Stimulated activated CD4-positive, alpha-beta T cell treated with anti-CD3 and anti-CD28 coated beads, Interleukin-2, amount 100 ng/mL, for 4 hours (primary cell): ENCODE measurements around the gene IGF2.

Source experiments
- DNase-seq: peaks from one replicate; pipeline ENCODE4 v3.0.0-alpha.2; 2020; ENCODE audit warnings: low read depth

IGF2 gene

GRCh38 chr11:2169626-2170570 lies 30.7 kb upstream of the IGF2 start:
- no peak for DNase-seq

GRCh38 chr11:2169005-2169378 lies 29.8 kb upstream of the IGF2 start:
- DNase-seq = no peak

GRCh38 chr11:2168286-2169004 lies 29.3 kb upstream of the IGF2 start:
- no peak for DNase-seq

- no peak for DNase-seq
Observed at GRCh38 chr11:2167141-2168045, 28.2 kb upstream of the IGF2 start.

GRCh38 chr11:2166091-2166851 lies 27.1 kb upstream of the IGF2 start:
- no peak for DNase-seq

GRCh38 chr11:2165571-2165970 lies 26.4 kb upstream of the IGF2 start:
- no peak for DNase-seq

GRCh38 chr11:2164861-2165555 lies 25.8 kb upstream of the IGF2 start:
- DNase-seq = no peak

- no peak for DNase-seq
Observed at GRCh38 chr11:2164081-2164480, 24.9 kb upstream of the IGF2 start.

- DNase-seq = no peak
Observed at GRCh38 chr11:2163428-2163978, 24.3 kb upstream of the IGF2 start.

GRCh38 chr11:2160736-2161259 lies 21.6 kb upstream of the IGF2 start, which contains the start of gene INS:
INS (minus strand) TSS chr11:2161209; CDS start chr11:2160971, 238 bp downstream.
- DNase-seq = no peak

GRCh38 chr11:2159536-2160413 lies 20.6 kb upstream of the IGF2 start:
- DNase-seq = no peak

- no peak for DNase-seq
Observed at GRCh38 chr11:2158966-2159365, 19.8 kb upstream of the IGF2 start.

GRCh38 chr11:2158296-2158737 lies 19.1 kb upstream of the IGF2 start:
- DNase-seq = no peak

GRCh38 chr11:2157294-2158040 lies 18.3 kb upstream of the IGF2 start:
- no peak for DNase-seq

- no peak for DNase-seq
Observed at GRCh38 chr11:2156416-2157182, 17.4 kb upstream of the IGF2 start.

- DNase-seq = no peak
Observed at GRCh38 chr11:2155511-2155910, 16.3 kb upstream of the IGF2 start.

- DNase-seq = no peak
Observed at GRCh38 chr11:2154889-2155288, 15.7 kb upstream of the IGF2 start.

GRCh38 chr11:2154195-2154585 lies 15.0 kb upstream of the IGF2 start:
- no peak for DNase-seq
